Midbrain (tissue), 1 donor: Measurements from ENCODE around the gene SMAD7.

ENCODE experiments used
- DNase-seq: peaks from one replicate; lab custom pipeline; 2025; lab: John Stamatoyannopoulos, UW

SMAD7 gene

DNA sequence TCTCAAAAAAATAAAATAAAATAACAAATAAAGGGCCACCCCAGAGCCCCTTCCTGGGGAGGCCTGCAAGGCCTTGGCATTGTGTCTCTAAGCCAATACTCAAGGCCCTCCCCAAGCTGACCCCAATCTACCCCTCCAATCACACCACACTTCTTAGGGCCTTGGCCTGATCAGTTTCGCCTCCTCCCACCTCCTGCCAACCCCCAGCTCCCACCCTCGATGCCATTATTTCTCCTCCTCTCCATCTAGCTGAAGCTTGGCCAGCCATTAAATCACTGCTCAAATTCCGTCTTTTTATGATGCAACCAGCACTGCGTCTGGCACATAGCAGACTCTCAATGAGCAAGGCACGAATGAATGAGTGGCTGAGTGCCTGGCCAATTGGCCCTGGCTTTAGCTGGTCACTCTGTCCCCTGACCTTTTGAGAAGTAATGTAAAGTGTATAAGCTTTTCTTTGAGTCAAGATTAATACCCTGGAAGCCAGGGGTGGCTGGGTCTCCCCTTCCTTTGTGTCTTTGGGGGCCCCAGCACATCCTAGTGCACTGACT, 55.9 kb downstream of the SMAD7 start:
- no peak for DNase-seq

DNA sequence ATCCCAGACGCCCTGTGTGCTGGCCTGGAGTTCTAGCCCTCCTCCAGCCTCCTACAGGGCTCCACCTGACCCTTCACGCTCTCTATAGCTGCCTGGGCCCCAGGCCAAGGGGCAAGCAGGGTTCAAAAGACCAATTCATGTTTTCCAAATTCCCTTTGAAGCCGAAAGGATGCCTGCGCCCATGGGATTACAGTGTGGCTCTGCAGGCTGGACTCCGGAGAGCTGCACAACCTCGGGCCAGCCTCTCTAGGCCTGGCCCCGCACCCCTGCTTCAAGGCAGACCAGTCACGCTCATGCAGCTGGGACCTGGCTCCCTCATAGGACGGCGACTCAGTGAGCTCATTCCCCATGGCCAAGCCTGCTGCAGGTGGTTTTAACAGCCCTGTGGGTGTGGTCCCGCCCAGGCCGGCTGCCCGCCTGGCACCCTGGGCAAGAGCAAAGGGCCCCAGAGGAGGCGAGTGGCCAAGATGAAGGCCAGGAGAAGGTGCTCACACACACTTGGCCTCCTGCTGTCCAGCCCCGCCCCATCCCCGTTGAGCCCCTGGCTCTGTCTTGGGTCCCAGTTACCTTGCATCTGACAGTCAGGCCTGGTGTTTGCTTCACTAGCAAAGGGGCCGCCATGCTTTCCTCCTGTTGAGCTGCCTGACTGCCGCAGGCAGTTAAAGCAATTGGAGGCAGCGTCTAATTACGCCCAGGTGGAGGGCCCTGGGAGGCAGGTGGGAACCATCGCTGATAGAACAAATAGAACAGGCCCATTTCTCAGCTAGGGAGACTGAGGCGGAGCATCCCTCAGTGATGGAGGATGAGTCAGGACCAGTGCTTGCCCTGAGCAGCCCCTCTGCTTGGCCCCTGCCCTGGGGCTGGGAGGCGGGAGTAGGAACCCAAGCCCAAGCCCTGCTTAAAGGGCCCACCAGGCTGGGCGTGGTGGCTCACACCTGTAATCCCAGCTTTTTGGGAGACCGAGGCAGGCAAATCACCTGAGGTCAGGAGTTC, 56.9 kb downstream of the SMAD7 start:
- DNase-seq: no peak

DNA sequence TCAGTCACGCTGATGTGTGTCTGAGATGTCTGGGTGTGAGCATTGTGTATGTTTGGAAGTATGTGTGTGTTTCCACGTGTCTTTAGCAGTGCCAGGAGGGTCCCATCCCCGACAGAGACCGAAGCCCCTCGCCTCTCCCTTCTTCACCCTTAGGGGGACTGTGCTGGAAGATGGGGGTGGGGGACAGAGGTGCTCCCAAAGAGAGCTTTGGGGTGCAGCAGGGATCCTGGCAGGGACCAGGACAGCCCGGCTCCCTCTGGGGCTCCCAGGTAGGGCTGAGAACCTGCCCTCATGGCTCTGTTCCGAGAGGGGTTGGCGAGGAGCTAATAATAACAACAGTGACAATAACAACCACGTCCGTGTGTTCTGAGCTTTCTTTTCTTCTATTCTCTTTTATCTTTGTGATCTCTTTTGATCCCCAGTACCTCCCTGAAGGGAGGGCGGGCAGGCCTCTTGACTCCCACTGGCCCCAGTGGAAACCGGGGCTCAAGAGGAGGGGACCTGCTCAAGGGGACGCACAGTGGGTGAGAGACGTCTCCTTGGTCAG, 57.6 kb downstream of the SMAD7 start:
- DNase-seq: no peak

DNA sequence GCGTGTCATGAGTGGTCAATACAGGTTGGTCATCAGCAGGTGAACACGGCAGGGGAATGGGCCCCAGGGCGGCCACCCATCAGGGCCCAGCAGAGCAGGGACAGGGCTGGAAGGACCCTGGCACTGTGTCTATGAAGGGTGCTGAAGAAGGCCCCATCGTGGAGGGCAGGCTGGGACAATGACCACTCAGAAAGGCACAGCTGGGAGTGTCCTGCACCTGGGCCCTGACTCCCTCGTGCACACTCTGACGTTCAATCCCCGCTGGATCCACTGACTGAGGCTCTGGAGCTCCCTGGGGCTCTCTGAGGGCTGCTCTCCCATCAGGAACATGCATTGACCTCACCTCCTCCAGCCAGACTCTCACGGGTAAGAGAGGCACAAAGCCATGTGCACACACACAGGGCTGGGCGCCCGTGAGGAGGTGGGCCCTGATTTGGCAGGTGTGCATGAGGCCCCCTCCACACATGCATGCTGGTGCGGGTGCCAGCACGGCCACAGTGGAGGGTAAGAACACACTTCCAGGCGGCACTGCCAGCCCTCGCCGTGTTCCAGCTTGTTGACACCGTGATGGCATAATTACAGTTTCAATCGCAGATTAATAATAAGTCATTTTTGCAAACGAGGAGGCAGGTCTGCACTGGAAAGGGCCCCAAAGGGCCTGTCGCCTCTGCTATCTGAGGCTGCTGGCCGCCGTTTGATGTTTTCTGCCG, 58.5 kb downstream of the SMAD7 start:
- DNase-seq: no peak

DNA sequence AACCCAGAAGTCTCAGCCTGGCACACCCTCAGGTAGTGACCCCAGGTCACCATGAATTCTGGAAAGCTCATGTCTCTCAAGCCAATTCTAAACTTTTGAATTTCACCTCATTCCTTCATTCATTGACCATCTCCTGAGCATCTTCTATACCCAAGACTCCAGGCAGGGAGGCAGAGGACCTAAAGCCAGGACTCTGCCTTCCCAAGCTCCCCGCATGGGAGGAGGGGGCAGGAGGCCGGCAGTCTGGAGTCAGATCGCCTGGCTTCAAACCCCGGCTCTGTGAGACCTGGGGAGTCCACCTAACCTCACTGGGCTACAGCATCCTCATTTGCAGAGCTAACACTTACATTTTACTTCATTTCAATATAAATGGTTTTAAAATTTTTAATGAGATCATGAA, 59.0 kb downstream of the SMAD7 start:
- DNase-seq: no peak

DNA sequence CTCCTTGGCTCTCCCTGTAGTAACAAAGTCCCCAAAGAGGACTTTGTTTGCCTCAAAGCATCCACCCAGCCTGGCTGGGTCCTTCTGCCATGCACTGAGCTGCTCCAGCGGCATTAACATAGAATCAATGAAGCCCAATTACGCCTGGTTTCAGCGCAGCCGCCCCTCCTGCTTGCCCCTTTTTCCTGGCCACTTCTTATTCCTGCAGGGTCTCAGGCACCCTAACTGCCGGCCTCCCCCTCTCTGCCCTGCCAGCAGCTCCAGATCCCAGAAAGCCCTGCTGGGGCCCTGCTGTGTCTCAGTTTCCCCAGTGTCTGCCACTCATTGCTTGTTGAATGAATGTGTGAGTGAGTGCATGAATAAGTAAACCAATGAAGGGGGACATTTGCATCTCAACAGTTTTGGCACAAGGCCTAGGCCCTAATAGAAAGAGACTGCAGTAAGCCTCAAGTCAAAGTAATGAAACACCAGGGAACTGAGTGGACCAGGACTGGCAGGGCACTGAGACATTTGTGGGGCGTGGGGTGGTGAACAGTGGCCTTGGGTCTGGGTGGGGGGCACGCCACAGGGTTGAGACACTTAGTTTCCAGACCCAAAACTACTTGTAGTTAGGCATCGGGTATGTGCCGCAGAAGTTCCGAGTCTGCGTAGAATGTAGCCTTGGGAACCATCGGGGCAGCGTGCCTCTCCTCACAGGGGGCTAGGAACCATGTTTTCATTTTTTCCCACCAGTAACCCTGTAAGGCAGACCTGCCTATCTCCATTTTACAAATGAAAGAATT, 60.6 kb downstream of the SMAD7 start:
- no peak for DNase-seq

DNA sequence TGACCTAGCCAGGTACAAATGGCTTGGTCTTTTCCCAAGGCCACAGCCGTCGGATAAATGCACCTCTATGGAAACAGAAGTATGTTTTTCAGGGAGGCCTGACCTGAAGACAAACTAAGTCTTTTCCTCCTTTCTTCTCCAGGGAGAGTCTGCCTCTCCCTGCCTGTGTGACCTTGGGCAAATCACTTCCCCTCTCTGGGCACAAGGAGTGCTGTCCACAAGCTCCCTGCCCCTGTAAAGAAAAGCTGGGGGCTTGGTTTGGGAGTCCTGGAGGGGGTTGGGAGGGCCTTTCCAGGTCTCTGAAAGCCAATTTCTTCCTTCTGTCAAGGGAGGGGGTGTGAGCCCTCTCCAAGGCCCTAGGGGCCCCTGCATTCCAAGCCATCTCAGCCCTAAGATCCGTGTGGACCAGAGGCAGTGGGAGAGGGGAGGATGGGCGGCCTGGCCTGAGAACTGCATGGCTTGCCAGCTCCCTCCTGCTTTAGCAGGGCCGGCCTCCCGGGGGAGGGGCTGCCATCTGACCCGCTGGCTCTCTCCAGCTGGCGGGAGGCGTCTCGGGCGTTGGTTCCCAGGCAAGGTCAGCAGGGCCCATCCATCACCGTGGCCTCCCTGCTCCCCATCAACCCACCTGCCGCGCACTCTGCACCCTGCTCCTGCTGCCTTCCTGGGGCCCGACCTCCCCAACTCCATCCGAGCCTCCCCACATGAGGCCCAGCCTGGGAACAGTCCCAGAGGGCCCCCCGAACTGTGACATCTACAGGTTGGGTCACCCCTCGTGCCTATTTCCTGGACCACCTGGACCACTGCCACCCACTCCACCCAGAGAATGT, 61.4 kb downstream of the SMAD7 start:
- DNase-seq: peak; percentile 38

DNA sequence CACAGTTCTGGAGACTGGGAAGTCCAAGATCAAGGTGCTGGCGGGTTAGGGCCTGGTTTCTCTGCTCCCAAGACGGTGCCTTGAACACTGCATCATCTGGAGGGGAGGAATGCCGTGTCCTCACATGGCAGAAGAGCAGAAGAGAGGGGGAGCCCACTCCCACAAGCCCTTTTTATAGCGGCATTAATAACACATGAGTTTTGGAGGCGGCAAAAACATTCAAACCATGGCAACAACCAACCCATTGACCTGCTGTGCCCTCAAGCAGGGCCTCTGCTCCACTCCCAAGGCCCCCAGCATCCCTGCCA, 62.0 kb downstream of the SMAD7 start:
- DNase-seq: no peak

DNA sequence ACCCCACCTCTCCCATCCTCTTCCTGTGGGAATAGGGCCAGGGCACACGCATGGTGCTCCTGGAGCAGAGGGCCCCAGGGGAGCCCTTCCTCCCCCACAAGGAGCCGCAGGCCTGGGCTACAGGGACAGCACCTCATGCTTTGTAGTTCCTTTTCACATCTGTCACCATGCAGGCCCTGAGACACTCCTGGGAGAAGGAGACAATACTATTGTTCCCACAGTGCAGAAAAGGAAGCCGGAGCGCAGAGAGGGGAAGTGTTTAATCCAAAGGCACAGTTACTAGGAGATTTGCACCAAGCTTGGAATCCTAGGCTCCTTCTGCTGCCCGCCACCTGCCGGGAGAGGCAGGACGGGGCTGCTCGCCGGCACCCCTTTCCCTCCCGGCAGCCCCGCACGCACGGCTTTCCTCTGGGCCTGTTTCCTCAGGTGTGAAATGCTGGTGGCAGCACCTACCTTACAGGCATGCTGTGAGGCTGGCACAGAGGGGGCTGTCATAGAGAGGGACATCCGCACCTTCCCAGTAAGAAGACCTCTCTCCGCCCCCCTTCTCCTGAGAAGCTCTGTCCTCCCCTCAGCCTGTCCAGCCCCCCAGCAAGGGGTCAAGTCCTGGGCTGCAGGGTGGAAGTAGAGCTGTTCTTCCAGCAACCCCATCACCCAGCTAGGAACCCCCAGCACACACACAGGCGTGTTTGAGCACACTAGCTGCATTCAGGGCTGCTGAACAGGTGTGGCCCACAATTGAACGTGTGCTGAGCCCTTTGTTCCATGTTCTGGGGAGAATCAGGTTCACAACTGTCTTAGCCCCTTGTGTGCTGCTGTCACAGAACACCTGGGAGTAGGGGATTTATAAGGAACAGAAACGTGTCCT, 62.6 kb downstream of the SMAD7 start:
- no peak for DNase-seq

DNA sequence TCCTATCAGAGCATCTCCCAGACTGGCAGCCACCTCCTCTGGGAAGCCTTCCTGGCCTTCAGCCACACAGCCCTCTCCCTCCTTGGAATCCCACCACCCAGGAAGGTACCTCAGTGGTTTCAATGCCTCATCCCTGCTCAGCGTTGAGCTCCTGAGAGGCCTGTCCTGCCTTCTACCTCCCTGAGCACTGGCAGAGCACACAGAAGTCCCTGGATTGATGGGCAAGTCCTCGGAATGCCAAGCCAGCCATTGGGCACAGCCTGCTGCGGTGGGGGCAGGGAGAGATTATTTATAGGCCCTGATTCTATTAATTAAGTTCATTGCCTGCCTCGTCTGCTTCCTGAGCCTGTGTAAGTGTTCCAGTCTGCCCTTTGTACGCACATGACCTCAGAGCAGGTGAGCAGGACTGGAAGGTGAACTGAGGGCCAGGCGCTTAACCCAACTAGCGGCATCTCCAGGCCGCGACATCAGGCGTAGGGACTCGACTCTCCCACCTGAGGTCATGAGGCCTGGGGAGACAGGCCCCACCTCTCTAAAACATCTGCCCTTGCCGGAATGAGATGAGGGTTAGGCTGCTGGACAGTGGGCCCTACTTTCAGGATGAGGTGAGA, 63.4 kb downstream of the SMAD7 start:
- no peak for DNase-seq

DNA sequence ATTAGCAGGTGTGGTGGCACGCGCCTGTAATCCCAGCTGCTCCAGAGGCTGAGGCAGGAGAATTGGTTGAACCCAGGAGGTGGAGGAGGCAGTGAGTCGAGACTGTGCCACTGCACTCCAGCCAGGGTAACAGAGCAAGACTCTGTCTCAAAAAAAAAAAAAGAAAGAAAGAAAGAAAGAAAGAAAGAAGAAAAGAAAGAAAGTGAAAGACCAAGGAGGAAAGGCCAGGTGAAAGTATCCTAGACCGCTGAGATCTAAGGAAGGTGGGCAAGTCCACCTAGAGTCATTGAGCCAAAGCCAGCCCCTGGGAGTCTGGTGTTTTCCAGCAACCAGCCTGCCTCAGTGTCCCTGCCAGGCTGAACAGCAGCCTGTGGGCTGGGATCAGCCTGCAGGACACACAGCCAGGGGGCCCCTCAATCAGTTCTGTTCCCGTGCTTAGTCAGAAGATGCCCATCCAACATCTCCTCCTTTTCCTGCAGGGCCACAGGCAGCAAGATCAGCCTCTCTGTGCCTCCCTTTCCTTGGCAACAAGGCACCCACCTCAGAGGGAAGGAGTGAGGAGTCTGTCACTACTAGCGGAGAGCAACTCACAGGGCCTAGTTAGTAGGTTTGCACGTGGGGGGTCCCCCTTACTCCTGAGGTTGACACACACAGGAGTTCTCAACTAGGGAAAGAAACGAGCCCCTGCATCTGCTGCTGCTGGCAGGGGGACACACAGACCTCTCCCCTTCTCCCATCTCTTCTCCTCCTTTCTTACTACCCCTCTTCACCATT, 64.1 kb downstream of the SMAD7 start:
- DNase-seq: no peak

DNA sequence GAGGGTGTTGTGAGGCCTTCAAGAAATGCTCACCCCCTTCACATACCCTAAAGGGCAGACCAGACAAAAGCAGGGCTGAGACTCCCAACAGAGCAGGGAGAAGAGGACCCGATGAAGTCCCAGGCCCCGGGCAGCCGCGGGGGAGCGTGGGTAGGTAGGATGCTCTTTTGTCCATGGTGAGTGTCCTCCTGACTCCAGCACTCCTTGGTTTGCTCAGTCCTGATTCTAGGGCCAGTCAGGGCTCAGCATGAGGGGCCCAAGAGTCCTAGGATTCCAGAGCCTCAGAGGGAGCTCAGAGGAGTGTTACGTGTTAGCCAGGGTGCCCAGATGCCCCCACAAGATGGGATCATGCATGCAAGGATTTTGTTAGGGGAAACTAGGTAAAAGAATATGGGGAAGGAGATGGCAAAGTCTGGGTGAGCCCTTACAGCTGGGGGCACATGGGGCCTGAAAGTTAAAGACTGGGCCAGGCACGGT, 64.8 kb downstream of the SMAD7 start:
- DNase-seq: no peak

DNA sequence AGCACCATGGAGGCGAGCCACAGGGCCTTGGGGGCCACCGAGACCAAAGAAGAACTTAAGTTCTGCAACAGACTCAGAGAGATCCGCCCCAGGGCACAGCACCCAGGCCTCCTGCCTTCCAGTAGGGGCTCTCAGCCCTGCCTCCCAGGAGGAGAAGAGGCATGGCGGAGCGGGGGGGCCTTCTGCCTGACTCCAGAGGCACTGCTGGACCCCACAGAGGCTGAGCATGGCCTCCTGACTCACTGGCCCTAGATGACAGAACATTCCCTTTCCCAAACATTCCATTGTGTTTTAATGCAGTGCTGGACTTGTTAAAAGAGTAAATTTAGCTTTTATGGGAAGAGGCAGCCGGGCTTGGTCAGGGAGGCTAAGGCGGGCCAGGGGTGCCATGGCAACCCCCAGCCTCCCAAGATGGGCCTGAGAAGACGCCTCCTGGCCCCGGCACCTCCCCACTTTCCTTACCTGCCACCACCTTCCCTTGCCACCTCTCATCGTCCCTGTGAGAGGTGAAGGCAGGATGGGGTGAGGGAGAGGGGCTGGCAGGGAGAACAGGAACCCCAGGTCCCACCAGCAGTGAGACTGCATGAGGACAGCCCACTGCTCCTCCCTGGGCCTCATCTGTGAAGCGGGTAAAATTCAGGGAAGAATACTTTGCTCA, 65.4 kb downstream of the SMAD7 start:
- no peak for DNase-seq

DNA sequence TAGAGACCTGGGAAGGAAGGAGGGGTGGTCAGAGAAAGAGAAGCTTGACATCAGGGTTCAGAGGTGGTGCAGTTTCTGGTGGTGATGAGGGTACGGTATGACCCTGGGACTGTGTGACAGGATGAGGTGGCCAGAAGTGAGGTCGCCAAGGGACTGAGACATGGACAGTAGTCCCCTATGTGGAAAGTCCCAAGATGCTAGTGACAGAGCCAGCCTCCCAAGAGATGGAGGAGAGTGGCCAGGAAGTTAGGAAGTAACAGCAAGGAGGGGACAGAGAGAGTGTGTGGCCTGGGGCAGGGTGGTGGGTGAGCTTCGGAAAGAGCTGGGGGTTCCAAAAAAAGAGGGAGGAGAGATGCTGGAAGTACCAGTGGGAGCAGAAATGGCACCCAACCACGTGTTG, 66.0 kb downstream of the SMAD7 start:
- no peak for DNase-seq

DNA sequence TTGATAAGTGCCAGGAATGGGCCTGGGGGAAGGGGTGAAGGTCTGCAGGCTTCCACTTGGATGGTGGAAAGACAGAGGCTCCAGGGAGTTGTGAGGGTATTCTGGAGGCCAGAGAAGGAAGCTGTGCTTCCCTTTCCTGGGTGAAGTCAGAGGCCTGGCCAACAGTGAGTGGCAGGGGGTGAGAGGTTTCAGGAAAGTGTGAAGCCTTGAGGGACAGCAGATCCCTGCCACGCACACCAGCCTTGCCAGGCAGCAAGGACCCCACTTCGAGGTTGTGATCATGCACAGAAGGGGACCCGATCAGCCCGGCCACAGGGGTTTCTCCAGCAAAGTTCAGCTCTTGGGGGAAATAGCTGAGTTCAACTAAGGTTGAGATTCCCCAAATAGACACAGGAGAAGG, 66.5 kb downstream of the SMAD7 start:
- DNase-seq: no peak

DNA sequence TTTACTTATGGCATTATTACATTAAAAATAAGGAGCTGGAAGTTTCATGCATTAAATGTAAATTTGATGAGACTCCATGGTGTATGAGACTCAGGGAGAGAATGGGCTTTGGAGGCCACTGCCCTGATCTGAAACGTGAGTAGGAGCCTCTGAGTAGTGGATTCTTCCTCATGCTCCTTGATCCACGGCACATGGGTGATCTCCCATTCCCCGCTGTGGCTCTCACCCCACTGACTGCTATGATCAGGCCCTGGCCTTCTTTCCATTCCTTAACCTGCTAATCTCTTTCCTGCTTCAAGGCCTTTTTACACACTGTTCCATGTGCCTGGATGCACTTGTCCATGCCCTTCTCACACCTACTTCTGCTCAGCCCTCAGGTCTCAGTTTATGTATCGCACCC, 68.4 kb downstream of the SMAD7 start:
- no peak for DNase-seq

DNA sequence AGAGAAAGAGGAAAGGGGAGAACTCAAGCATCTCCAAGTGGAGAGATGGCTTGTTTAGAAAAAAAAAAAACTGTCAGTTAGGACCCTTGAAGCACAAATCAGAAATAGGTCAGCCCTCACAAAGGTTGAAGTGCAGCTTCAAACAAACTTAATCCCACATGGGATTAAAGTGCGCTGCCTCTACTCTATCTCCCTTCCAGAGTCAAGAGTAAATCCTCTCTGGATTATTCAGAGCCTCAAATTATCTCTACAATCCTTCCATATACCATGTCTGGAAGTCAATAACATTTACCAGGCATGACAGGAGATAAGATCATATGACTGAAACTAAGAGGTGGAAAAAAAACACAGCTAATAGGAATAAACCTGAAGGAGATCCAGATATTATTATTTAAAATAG, 69.8 kb downstream of the SMAD7 start:
- no peak for DNase-seq

DNA sequence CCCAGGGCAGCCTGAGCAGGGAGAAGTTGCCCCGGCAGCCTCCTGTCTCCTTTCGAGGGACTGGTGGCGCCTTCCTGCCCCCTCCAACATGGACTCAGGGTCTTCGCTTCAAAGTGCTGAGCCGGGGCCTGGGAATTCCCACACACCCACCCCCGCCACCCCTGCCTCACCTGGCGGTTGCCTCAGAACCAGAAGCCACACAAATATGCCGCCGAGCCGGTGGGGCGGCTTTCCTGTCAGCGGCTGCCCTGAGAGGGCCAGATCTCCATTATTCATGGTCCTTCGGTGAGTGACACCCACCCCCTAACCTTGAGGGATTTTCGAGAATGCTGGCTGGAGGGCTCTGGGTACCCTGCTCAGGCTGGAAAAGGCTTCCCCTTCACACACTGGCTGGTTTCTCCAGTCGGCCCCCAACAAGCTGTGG, 71.7 kb downstream of the SMAD7 start:
- DNase-seq: no peak
